HCT116 (cell line): ENCODE measurements around the gene GALNT18. TPM values are rescaled to one million over a fixed set of nuclear protein-coding genes. Genes with fewer than 3 reads are reported as not detected.

ENCODE experiments used
- ATAC-seq: fragments of 200-7000 bp; cut with Tn5 transposase; 2 replicates; pipeline ENCODE4 v1.9.1; 2020; ENCODE audit warnings: mild to moderate bottlenecking, moderate library complexity
- BruUV-seq: library from RNA; stranded (reverse); fragments of 400-500 nt; replicated peaks from 2 replicates; lab custom pipeline; 2021; lab: Mats Ljungman, UMichigan
- CTCF ChIA-PET: fragments of 300-600 bp; sonication (Branson Sonifier 250); formaldehyde crosslinking; loops from one replicate; lab custom pipeline; 2021; ENCODE audit warnings: antibody characterized with exemption; lab: Charles Lee
- POLR2A ChIA-PET: fragments of 300-600, 350-600 bp; sonication (Branson Sonifier 250); formaldehyde crosslinking; loops from one replicate; lab custom pipeline; 2021; ENCODE audit warnings: antibody characterized with exemption; lab: Charles Lee
- RAD21 ChIA-PET, 2 experiments: fragments of 300-600 bp; sonication (Branson Sonifier 250); formaldehyde crosslinking; loops; one replicate each; lab custom pipeline; 2023; ENCODE audit warnings: low total read pairs in 2 of 2; ENCODE audit not compliant: uncharacterized antibody in 2 of 2, unreplicated experiment in 2 of 2, low non-redundant PET in 1 of 2; lab: Charles Lee
- DNase-seq: peaks from one replicate; pipeline ENCODE4 v3.0.0-alpha.2; 2010; ENCODE audit warnings: low read depth, low spot score
- H2AFZ ChIP-seq: fragments of 200-600 bp; shearing (Covaris generic), sonication (generic); 2 replicates; pipeline ENCODE4 v1.6.1; 2017; ENCODE audit warnings: low read depth, mixed run types, mixed read lengths, antibody characterized with exemption, low read length; ENCODE audit not compliant: poor library complexity, severe bottlenecking
- H3K27ac ChIP-seq: 2 replicates; pipeline ENCODE4 v1.5.1; 2012; ENCODE audit warnings: low read depth, low read length
- H3K27me3 ChIP-seq: fragments of 200-600 bp; sonication (generic); 2 replicates; pipeline ENCODE4 v1.6.1; 2016; ENCODE audit warnings: mixed run types, low read length, mixed read lengths; ENCODE audit not compliant: insufficient read depth
- H3K36me3 ChIP-seq, 2 experiments: fragments of 200-500 bp in 1 of 2; fragments of 200-600 bp in 1 of 2; sonication (Bioruptor generic) in 1 of 2; sonication (generic) in 1 of 2; 2 replicates each; pipeline versions ENCODE4 v1.5.1 to v1.6.1; 2014 to 2016; ENCODE audit warnings: low read length in 2 of 2, inconsistent platforms in 1 of 2, mixed read lengths in 1 of 2, mixed run types in 1 of 2; ENCODE audit not compliant: insufficient read depth in 2 of 2, control insufficient read depth in 1 of 2
- H3K4me1 ChIP-seq, 2 experiments: fragments of 200-600 bp in 1 of 2; sonication (generic) in 1 of 2; 2 replicates each; pipeline versions ENCODE4 v1.5.1 to v1.6.1; 2012 to 2017; ENCODE audit warnings: low read length in 2 of 2, inconsistent platforms in 1 of 2, mild to moderate bottlenecking in 1 of 2, mixed read lengths in 1 of 2, mixed run types in 1 of 2, moderate library complexity in 1 of 2; ENCODE audit not compliant: insufficient read depth in 2 of 2, control insufficient read depth in 1 of 2
- H3K4me2 ChIP-seq: fragments of 200-600 bp; sonication (generic); 2 replicates; pipeline ENCODE4 v1.6.1; 2017; ENCODE audit warnings: mixed run types, low read length, mixed read lengths
- H3K4me3 ChIP-seq, 2 experiments: fragments of 200-600 bp in 1 of 2; sonication (generic) in 1 of 2; replicated peaks in 1 of 2; 2 replicates each; pipeline ENCODE4 v1.5.1; 2011 to 2016; ENCODE audit warnings: low read length in 2 of 2, control low read depth in 1 of 2, low read depth in 1 of 2, mild to moderate bottlenecking in 1 of 2, mixed read lengths in 1 of 2, mixed run types in 1 of 2
- H3K79me2 ChIP-seq: fragments of 200-600 bp; sonication (generic); 2 replicates; pipeline ENCODE4 v1.6.1; 2017; ENCODE audit warnings: mild to moderate bottlenecking, mixed run types, low read length, moderate library complexity, mixed read lengths; ENCODE audit not compliant: insufficient read depth
- H3K9ac ChIP-seq: fragments of 200-600 bp; sonication (generic); 2 replicates; pipeline ENCODE4 v1.6.1; 2016; ENCODE audit warnings: low read length, mixed read lengths
- H3K9me2 ChIP-seq: fragments of 200-600 bp; sonication (generic), shearing (Covaris generic); 2 replicates; pipeline ENCODE4 v1.6.1; 2017; ENCODE audit warnings: mixed run types, mild to moderate bottlenecking, moderate library complexity; ENCODE audit not compliant: insufficient read depth
- H3K9me3 ChIP-seq, 2 experiments: fragments of 200-500 bp in 1 of 2; fragments of 200-600 bp in 1 of 2; sonication (Bioruptor generic) in 1 of 2; sonication (generic) in 1 of 2; 2 replicates each; pipeline ENCODE4 v1.6.1; 2014 to 2017; ENCODE audit warnings: low read length in 2 of 2, mixed read lengths in 2 of 2, inconsistent platforms in 1 of 2, low read depth in 1 of 2, mild to moderate bottlenecking in 1 of 2, mixed run types in 1 of 2, moderate library complexity in 1 of 2; ENCODE audit not compliant: control insufficient read depth in 1 of 2, insufficient read depth in 1 of 2
- H4K20me1 ChIP-seq: fragments of 200-600 bp; sonication (generic), shearing (Covaris generic); 2 replicates; pipeline ENCODE4 v1.6.1; 2017; ENCODE audit warnings: mixed run types, mild to moderate bottlenecking, moderate library complexity; ENCODE audit not compliant: insufficient read depth
- REST ChIP-seq: IDR thresholded peaks from 2 replicates; pipeline ENCODE4 v1.6.1; 2012; ENCODE audit warnings: low read depth
- SIN3A ChIP-seq: IDR thresholded peaks from 2 replicates; pipeline ENCODE4 v1.6.1; 2012; ENCODE audit warnings: low read depth
- SP1 ChIP-seq: IDR thresholded peaks from 2 replicates; pipeline ENCODE4 v1.6.1; 2012; ENCODE audit warnings: low read depth
- intact Hi-C: fragments of 100-400 bp; cut with micrococcal nuclease; formaldehyde crosslinking; loops from 2 replicates; pipeline ENCODE4 v1.10.0; 2022
- total RNA-seq: library from RNA; stranded (reverse); gene quantifications from one replicate; pipeline ENCODE4 v1.2.1, GENCODE V29; 2021; ENCODE audit not compliant: unreplicated experiment
- TF ChIP-seq, protein P1 (sequence below), 3 experiments: fragments of 200-600 bp in 1 of 3; sonication (generic) in 1 of 3; IDR thresholded peaks in 2 of 3; conservative IDR thresholded peaks in 1 of 3; 2 replicates each; pipeline ENCODE4 v1.5.1; 2012 to 2017; ENCODE audit warnings: low read depth in 2 of 3, low read length in 2 of 3, antibody characterized with exemption in 1 of 3, borderline replicate concordance in 1 of 3, control low read depth in 1 of 3, mild to moderate bottlenecking in 1 of 3, mixed read lengths in 1 of 3, mixed run types in 1 of 3, moderate library complexity in 1 of 3; ENCODE audit not compliant: insufficient read depth in 1 of 3

Gene GALNT18
- total RNA-seq, 1 experiment from 2014 or later = 19.9 TPM

DNA sequence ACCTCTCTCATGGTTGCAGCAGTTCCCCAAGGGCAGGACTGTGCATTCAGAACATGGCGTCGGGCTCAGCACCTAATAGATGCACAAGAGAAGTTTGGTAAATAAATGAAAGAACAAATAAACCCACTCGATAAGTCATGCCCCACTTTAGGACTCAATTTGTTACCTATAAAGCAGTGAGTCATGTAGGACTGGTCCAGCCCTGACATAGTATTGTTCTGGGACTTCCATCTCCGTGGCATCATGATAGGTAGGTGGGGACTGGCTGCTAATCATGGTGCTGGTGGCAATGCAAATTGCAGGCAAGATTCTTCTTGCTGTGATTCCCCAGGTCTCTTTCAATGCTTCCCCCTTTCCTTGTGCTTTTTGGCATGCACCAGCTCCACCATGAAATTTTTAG is 150.6 kb downstream of the GALNT18 start:
- DNase-seq (no peak), ATAC-seq (no peak)
- no peak overlapping the region for H3K4me3 ChIP-seq
- H3K36me3 ChIP-seq = no peaks in the 10 kb centered on the region
- POLR2A ChIA-PET = no interaction called here
- H3K4me2 ChIP-seq = no peak overlapping the region
- H3K9ac ChIP-seq = no peak overlapping the region
- TF ChIP-seq, protein P1, sequence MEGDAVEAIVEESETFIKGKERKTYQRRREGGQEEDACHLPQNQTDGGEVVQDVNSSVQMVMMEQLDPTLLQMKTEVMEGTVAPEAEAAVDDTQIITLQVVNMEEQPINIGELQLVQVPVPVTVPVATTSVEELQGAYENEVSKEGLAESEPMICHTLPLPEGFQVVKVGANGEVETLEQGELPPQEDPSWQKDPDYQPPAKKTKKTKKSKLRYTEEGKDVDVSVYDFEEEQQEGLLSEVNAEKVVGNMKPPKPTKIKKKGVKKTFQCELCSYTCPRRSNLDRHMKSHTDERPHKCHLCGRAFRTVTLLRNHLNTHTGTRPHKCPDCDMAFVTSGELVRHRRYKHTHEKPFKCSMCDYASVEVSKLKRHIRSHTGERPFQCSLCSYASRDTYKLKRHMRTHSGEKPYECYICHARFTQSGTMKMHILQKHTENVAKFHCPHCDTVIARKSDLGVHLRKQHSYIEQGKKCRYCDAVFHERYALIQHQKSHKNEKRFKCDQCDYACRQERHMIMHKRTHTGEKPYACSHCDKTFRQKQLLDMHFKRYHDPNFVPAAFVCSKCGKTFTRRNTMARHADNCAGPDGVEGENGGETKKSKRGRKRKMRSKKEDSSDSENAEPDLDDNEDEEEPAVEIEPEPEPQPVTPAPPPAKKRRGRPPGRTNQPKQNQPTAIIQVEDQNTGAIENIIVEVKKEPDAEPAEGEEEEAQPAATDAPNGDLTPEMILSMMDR (IDR thresholded peaks at IDR 0.05 in 2 of 3, conservative IDR thresholded peaks at IDR 0.05 in 1 of 3; ENCODE audit: borderline replicate concordance in 1 of 3, insufficient read depth in 1 of 3, low read depth in 2 of 3, low read length in 2 of 3) = no peak
- no peak for TF ChIP-seq SIN3A
- TF ChIP-seq REST = no peak
- no peak for TF ChIP-seq SP1
- no peaks in the 10 kb centered on the region for H3K9me3 ChIP-seq
- intact Hi-C loops = no loop called here
- CTCF ChIA-PET = no interaction called here
- BruUV-seq = no TSS peak
- no peaks in the 10 kb centered on the region for H3K79me2 ChIP-seq
- H3K27me3 ChIP-seq = no peaks in the 10 kb centered on the region
- H3K27ac ChIP-seq = no peak overlapping the region
- RAD21 ChIA-PET = no interaction called here
- H4K20me1 ChIP-seq = no peaks in the 10 kb centered on the region
- H2AFZ ChIP-seq = no peak overlapping the region
- H3K9me2 ChIP-seq = no peaks in the 10 kb centered on the region
- no peaks in the 10 kb centered on the region for H3K4me1 ChIP-seq
